Gastrocnemius medialis (tissue), 4 donors: ENCODE data around the gene TFCP2.

Source experiments
- POLR2A ChIP-seq, 2 donors: fragments of 450-650 bp; IDR thresholded peaks; one replicate each; pipeline ENCODE4 v1.6.1; 2017; ENCODE audit warnings: antibody characterized with exemption in 2 of 2, mild to moderate bottlenecking in 2 of 2, moderate library complexity in 2 of 2
- TF ChIP-seq, protein P1 (sequence below), 5 experiments: fragments of 450-650 bp in 3 of 5; fragments of 200-600 bp in 2 of 5; sonication (generic) in 2 of 5; IDR thresholded peaks in 4 of 5; conservative IDR thresholded peaks in 1 of 5; 1 replicate in 4 of 5; 2 replicates in 1 of 5; pipeline ENCODE4 v1.5.1; 2016 to 2019; ENCODE audit warnings: antibody characterized with exemption in 5 of 5, mild to moderate bottlenecking in 3 of 5, moderate library complexity in 3 of 5

DNA sequence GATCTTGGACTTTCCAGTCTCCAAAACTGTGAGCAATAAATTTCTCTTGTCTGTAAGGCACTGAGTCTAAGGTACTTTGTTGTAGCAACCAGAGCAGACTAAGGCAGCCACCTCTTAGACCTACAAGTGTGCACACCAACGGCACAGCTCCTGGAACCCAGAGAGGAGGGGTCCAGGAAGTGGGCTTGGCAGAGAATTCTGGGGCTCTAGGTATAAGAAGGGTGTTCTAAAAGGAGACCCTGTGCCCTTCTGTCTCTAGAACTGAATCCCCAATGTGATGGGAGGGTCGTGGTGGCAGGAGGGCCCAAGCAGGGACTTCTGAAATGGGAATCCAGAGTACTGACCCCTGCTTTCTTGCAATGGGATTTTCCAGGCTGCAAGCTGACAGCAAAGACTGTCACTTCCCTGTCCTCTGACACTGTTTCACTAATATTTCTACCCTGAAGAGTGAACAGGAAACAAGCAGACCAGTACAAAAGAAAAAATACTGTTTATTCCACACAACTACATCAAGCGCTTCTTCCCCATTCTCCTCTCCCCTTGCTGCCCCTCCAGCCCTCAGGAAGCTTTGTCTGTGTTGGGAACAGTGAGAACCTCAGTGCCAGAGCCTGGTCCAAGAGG lies 13.6 kb upstream of the TFCP2 start:
- no peak for TF ChIP-seq POLR2A (IDR thresholded peaks at IDR 0.05)
- TF ChIP-seq, protein P1, sequence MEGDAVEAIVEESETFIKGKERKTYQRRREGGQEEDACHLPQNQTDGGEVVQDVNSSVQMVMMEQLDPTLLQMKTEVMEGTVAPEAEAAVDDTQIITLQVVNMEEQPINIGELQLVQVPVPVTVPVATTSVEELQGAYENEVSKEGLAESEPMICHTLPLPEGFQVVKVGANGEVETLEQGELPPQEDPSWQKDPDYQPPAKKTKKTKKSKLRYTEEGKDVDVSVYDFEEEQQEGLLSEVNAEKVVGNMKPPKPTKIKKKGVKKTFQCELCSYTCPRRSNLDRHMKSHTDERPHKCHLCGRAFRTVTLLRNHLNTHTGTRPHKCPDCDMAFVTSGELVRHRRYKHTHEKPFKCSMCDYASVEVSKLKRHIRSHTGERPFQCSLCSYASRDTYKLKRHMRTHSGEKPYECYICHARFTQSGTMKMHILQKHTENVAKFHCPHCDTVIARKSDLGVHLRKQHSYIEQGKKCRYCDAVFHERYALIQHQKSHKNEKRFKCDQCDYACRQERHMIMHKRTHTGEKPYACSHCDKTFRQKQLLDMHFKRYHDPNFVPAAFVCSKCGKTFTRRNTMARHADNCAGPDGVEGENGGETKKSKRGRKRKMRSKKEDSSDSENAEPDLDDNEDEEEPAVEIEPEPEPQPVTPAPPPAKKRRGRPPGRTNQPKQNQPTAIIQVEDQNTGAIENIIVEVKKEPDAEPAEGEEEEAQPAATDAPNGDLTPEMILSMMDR (IDR thresholded peaks at IDR 0.05 in 4 of 5, conservative IDR thresholded peaks at IDR 0.05 in 1 of 5), result no peak
